Activated naive CD8-positive, alpha-beta T cell treated with anti-CD3 and anti-CD28 coated beads for 36 hours (primary cell): Measurements from ENCODE around the gene HOXD9. TPM values are rescaled to one million over a fixed set of nuclear protein-coding genes. Genes with fewer than 3 reads are reported as not detected.

Experiments used
- DNase-seq: peaks from one replicate; pipeline ENCODE4 v3.0.0; 2021
- H3K27ac Mint-ChIP-seq: one replicate; pipeline ENCODE4 v1.8.0; 2022; ENCODE audit warnings: mild to moderate bottlenecking, moderate library complexity, mixed read lengths
- H3K27me3 Mint-ChIP-seq: one replicate; pipeline ENCODE4 v1.8.0; 2022; ENCODE audit warnings: mild to moderate bottlenecking, mixed read lengths
- H3K36me3 Mint-ChIP-seq: one replicate; pipeline ENCODE4 v1.8.0; 2021; ENCODE audit warnings: mild to moderate bottlenecking, mixed read lengths
- H3K4me1 Mint-ChIP-seq: one replicate; pipeline ENCODE4 v1.8.0; 2021; ENCODE audit warnings: mixed read lengths
- H3K4me3 Mint-ChIP-seq: one replicate; pipeline ENCODE4 v1.8.0; 2022; ENCODE audit warnings: mild to moderate bottlenecking, moderate library complexity, mixed read lengths
- H3K9me3 Mint-ChIP-seq: one replicate; pipeline ENCODE4 v1.8.0; 2022; ENCODE audit warnings: mixed read lengths
- total RNA-seq, 2 experiments: library from RNA; stranded (reverse); gene quantifications; one replicate each; pipeline ENCODE4 v1.2.3, GENCODE V29; 2021

HOXD9 gene
- total RNA-seq, 2 experiments from 2014 or later = not detected

DNA sequence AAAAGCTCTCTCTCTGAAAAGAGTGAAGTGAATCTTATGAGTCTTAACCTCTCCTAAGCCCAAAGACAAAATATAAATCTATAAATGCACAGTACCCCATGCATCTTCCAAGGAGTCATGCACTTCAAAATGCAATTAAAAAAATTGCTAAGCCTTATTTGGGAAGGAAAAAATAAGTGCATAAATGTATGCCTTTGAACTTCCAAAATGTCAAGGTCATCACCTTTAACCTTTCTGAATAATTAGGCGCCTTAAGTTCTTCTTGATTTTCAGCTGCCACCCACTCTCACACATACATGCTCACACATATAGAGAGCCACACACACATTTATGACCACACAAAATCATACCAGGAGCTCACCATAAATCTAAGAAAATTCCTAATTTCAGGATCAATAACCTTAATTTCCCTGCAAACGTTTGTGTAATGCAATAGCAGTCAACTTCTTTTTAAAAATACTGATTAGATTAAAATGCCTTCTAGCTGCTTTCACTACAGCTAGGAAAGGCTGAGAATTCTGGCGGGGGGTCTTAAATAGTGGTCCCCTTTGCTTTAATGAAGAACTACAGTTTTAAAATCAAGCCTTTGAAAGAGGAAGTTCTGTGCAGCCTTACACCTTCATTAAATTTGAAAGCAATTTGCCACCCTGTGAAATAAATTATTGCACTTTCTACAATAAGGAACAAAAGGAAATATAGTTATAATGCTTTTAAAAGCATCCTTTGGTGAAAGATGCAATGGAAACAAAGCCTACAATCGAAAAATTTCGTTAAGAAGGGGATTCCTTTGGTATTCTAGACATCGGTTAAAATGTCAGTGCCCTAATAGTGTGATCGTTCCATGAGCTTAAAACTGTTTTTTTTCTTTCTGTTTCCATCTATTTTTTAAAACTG lies 11.9 kb upstream of the HOXD9 start:
- H3K4me1 Mint-ChIP-seq = peaks cover 18% of the 10 kb centered on the region
- H3K27me3 Mint-ChIP-seq = peaks cover 90% of the 10 kb centered on the region
- peaks cover 11% of the 10 kb centered on the region for H3K9me3 Mint-ChIP-seq
- DNase-seq = no peak
- no peak overlapping the region for H3K27ac Mint-ChIP-seq
- H3K4me3 Mint-ChIP-seq = no peak overlapping the region
- H3K36me3 Mint-ChIP-seq = peaks cover 4% of the 10 kb centered on the region

DNA sequence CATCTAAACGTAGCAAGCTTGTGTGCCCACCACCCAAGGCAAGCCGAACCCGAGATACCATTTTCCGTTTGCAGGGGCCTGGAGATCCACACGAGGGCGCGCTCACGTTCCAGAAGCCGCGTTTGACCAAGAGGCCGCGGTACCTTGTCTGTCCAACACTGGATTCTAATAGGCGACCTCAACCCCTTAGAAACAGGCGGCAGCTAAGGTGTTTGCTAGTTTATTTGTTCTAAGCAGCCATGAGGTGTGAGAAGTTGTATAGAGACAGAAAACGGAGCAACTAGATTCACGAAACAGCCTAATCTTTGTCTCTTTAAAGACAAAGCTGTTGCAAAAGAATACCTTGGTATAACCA lies 11.2 kb upstream of the HOXD9 start:
- peaks cover 1% of the 10 kb centered on the region for H3K36me3 Mint-ChIP-seq
- peaks cover 12% of the 10 kb centered on the region for H3K9me3 Mint-ChIP-seq
- peaks cover 15% of the 10 kb centered on the region for H3K4me1 Mint-ChIP-seq
- H3K27me3 Mint-ChIP-seq = peaks cover 90% of the 10 kb centered on the region
- no peak overlapping the region for H3K4me3 Mint-ChIP-seq
- H3K27ac Mint-ChIP-seq = no peak overlapping the region
- DNase-seq = no peak

GRCh38 chr2:176111846-176112374 lies 10.6 kb upstream of the HOXD9 start:
- Mint-ChIP-seq H3K27me3 (peaks cover 93% of the 10 kb centered on the region), H3K9me3 (peaks cover 15% of the 10 kb centered on the region), H3K27ac (no peak overlapping the region), H3K36me3 (peaks cover 3% of the 10 kb centered on the region), H3K4me1 (peaks cover 13% of the 10 kb centered on the region), H3K4me3 (no peak overlapping the region)
- DNase-seq = no peak

DNA sequence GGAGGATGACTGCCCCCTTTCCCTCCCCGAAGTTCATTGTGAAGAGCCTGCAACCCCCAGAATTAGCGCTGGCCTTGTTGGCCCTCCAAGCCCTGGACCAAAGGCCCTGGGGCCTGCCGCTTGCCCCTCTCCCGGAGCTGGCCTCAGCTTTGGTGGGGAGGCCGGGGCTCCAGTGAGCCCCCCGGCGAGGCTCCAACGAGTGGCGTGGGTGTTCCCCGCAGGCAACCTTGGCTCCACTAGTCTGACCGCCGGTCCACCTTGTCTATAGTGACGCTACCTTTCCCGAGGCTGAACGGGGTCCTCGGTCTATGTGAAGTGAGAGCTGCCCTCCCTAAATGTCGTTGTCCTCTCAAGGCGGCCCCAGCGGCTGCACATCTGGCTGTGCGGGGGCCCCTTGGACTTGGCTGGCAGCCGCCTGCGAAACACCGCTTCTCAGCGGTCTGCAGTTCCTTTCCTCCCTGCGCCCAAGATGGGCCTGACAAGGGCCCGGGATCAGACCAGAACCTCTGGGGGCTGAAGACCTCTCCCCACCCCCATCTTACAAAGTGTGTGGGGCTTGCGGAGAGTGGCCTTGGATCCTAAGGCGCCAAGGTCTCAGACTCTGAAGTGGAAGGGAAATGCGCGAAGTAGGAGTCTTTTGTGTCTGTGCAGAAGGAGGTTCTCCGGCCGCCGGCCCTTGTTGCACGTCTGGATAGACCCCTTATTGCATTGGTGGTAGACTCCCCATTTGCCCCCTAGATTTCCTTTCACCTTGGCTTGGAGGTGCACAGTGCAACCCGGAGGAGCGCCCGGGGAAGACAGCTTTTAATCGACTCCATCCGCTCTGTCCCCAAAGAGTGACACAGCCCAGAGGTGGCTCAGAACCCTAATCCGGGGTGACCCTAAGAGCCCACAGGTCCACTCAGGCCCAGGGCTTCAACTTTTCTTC lies 9.9 kb upstream of the HOXD9 start:
- Mint-ChIP-seq H3K27ac (no peak overlapping the region), H3K4me1 (peaks cover 11% of the 10 kb centered on the region), H3K4me3 (no peak overlapping the region)

GRCh38 chr2:176114120-176114929 lies 8.2 kb upstream of the HOXD9 start:
- Mint-ChIP-seq H3K4me1 (peaks cover 6% of the 10 kb centered on the region), H3K9me3 (peaks cover 15% of the 10 kb centered on the region), H3K36me3 (peaks cover 6% of the 10 kb centered on the region), H3K27me3 (peaks cover 100% of the 10 kb centered on the region), H3K27ac (no peak overlapping the region), H3K4me3 (no peak overlapping the region)
- DNase-seq = no peak

More for the DNA sequence above, 9.9 kb upstream of the HOXD9 start:
- DNase-seq = no peak
- Mint-ChIP-seq H3K27me3 (peaks cover 96% of the 10 kb centered on the region), H3K9me3 (peaks cover 15% of the 10 kb centered on the region), H3K36me3 (peaks cover 4% of the 10 kb centered on the region)

DNA sequence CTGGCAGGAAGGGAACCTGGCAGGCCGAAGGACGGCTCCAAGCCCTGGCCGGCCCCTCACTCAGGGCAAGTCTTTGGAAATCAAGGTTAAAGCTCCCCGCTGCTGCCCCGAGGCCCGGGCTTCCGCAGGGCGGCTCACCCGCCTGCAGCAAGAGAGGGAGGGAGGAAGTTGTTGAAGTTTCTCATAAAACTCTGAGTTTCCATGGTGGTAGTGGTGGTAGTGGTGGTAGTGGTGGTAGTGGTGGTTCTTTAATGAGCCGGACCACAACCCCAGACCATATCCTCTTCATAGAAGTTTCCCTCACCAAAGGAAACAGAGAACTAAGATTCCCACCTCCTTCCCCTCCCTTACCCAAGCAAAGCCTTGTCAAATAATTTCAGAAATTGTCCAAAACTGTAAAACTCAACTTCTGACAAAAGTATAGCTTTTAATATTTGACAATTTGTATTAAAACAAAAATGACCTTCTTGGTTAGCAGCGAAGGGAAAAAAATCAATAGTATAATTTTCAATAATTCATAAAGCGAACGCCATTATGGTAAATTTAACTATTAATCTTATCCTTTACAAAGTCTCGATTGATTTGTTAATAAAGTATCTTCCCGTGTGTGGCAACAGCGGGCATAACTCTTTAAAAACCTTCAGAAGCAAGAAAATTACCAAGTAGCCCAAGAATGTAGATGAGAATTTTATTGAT lies 7.4 kb upstream of the HOXD9 start:
- Mint-ChIP-seq H3K4me3 (no peak overlapping the region), H3K27me3 (peaks cover 100% of the 10 kb centered on the region), H3K9me3 (peaks cover 13% of the 10 kb centered on the region), H3K36me3 (peaks cover 6% of the 10 kb centered on the region), H3K27ac (no peak overlapping the region), H3K4me1 (peaks cover 6% of the 10 kb centered on the region)
- DNase-seq = no peak

GRCh38 chr2:176115883-176116813 lies 6.4 kb upstream of the HOXD9 start, which contains the start of gene HOXD10:
Gene HOXD10, plus strand, starts transcription at chr2:176116778. Its CDS starts 56 bp downstream, at chr2:176116834.
- H3K27me3 Mint-ChIP-seq = peaks cover 100% of the 10 kb centered on the region
- peaks cover 6% of the 10 kb centered on the region for H3K36me3 Mint-ChIP-seq
- no peak within 1 kb of the TSS for H3K27ac Mint-ChIP-seq
- no peak for DNase-seq
- no peak within 1 kb of the TSS for H3K4me3 Mint-ChIP-seq
- peaks cover 5% of the 10 kb centered on the region for H3K4me1 Mint-ChIP-seq
- peaks cover 12% of the 10 kb centered on the region for H3K9me3 Mint-ChIP-seq

GRCh38 chr2:176117162-176117822 lies 5.2 kb upstream of the HOXD9 start:
- Mint-ChIP-seq H3K4me1 (peaks cover 3% of the 10 kb centered on the region), H3K27ac (no peak overlapping the region), H3K36me3 (peaks cover 6% of the 10 kb centered on the region), H3K4me3 (no peak overlapping the region), H3K9me3 (peaks cover 10% of the 10 kb centered on the region), H3K27me3 (peaks cover 98% of the 10 kb centered on the region)
- DNase-seq = no peak

DNA sequence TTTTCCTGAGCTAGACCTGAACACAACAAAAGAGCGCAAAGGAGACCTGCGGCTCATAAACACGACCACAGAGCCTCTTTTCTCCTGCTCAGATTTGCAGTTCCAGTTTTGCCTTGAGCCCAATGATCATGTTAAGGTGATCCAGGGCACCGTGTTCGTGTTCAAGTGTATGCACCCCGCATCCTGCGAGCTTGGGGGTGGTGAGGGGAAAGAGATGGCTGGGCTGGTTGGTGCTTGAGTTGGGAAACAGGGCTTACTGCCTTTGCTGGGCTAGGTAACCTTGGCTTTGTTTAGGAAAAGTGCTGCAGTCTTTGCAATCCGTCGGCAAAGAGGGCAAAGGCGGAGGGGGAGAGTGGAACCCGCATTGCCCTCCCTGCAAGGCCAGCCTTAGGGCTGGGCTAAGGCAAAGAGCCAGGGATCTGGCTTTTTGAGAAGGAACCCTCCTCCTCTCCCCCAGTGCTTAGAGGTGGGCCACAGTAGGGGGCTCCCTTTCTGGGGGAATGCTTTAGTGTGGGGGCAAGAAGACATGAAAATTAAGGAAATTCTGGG lies 4.6 kb upstream of the HOXD9 start:
- no peak for DNase-seq
- H3K27me3 Mint-ChIP-seq = peaks cover 96% of the 10 kb centered on the region
- peaks cover 10% of the 10 kb centered on the region for H3K9me3 Mint-ChIP-seq
- H3K4me3 Mint-ChIP-seq = no peak overlapping the region
- H3K4me1 Mint-ChIP-seq = peaks cover 3% of the 10 kb centered on the region
- no peak overlapping the region for H3K27ac Mint-ChIP-seq
- peaks cover 6% of the 10 kb centered on the region for H3K36me3 Mint-ChIP-seq

GRCh38 chr2:176118601-176119339 lies 3.7 kb upstream of the HOXD9 start:
- peaks cover 95% of the 10 kb centered on the region for H3K27me3 Mint-ChIP-seq
- DNase-seq = no peak
- peaks cover 6% of the 10 kb centered on the region for H3K36me3 Mint-ChIP-seq
- no peak overlapping the region for H3K4me3 Mint-ChIP-seq
- H3K9me3 Mint-ChIP-seq = peaks cover 8% of the 10 kb centered on the region
- peaks cover 5% of the 10 kb centered on the region for H3K4me1 Mint-ChIP-seq
- H3K27ac Mint-ChIP-seq = no peak overlapping the region

DNA sequence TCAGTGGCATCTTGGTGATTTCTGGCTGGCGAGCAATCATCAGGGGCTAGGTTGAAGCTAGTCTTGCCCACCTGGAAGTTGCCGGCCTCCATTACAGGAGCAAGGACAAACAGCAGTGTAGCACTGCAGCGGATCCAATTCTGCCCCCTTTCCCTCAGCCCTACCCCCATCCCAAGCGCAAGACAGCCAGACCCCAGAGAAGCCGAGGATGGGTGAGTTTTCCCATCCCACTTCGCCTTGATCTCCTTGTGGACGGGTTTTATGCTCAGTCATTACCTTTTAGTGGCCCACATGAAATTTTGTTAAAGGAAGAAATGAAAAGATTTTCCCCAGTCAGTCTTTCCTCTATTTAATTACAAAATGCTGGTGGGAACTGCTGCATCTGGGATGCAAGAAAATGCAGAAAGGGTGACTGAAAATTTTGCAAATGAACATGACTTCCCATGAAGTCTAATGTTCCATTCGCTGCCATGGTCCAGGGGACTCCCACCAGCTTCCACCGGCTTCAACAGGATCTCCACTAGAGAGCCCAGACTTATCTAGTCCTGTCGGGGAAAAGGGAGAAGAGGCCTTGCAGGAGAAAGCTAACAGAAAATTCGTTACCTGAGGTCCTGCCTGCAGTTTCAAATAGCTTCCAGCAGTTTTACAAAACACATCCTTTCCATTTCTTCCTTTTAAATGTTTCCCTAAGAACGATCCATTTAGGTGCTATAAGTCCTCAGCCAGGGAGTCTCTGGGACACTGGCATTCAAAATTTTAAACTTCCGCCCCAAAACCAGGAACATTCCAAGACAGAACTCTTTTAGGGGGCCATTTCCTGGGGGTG lies 1.9 kb upstream of the HOXD9 start:
- H3K27me3 Mint-ChIP-seq = peaks cover 95% of the 10 kb centered on the region
- no peak overlapping the region for H3K4me3 Mint-ChIP-seq
- peaks cover 6% of the 10 kb centered on the region for H3K9me3 Mint-ChIP-seq
- H3K27ac Mint-ChIP-seq = no peak overlapping the region
- H3K4me1 Mint-ChIP-seq = peaks cover 7% of the 10 kb centered on the region
- no peak for DNase-seq
- H3K36me3 Mint-ChIP-seq = peaks cover 6% of the 10 kb centered on the region
